ENCODE measurements around the gene NDUFAF2.

GRCh38 chr5:61177070-61177469 lies 232.1 kb downstream of the NDUFAF2 start:
- TF ChIP-seq POLR2A (IDR thresholded peaks at IDR 0.05) (no peak), CTCF (IDR thresholded peaks at IDR 0.05) (no peak)

All from body of pancreas (tissue), 4 donors.